Thymus (tissue), 11 donors: ENCODE data around the gene AKAP7. TPM values are rescaled to one million over a fixed set of nuclear protein-coding genes. Genes with fewer than 3 reads are reported as not detected.

Experiments used
- DNase-seq, 9 donors: peaks; one replicate each; pipeline ENCODE4 v3.0.0-alpha.2; 2013; ENCODE audit warnings: low spot score in 9 of 9, low read depth in 6 of 9, missing footprints in 1 of 9
- H3K27ac ChIP-seq, 2 donors: one replicate each; pipeline ENCODE4 v1.5.1; 2013; ENCODE audit warnings: control low read depth in 1 of 2, low read depth in 1 of 2, low read length in 1 of 2, mild to moderate bottlenecking in 1 of 2, moderate library complexity in 1 of 2
- H3K27me3 ChIP-seq, 2 donors: one replicate each; pipeline ENCODE4 v1.5.1; 2013; ENCODE audit warnings: low read length in 1 of 2; ENCODE audit not compliant: control insufficient read depth in 2 of 2, insufficient read depth in 1 of 2
- H3K36me3 ChIP-seq, 2 donors: one replicate each; pipeline ENCODE4 v1.5.1; 2013; ENCODE audit warnings: low read length in 1 of 2, mild to moderate bottlenecking in 1 of 2, moderate library complexity in 1 of 2; ENCODE audit not compliant: control insufficient read depth in 2 of 2, insufficient read depth in 2 of 2
- H3K4me1 ChIP-seq, 2 donors: one replicate each; pipeline ENCODE4 v1.5.1; 2013; ENCODE audit warnings: low read length in 2 of 2; ENCODE audit not compliant: control insufficient read depth in 2 of 2, insufficient read depth in 2 of 2
- H3K4me3 ChIP-seq, 2 donors: one replicate each; pipeline ENCODE4 v1.5.1; 2013; ENCODE audit warnings: low read length in 2 of 2, control low read depth in 1 of 2, mild to moderate bottlenecking in 1 of 2
- H3K9me3 ChIP-seq, 2 donors: one replicate each; pipeline ENCODE4 v1.5.1; 2013; ENCODE audit warnings: low read length in 1 of 2, mild to moderate bottlenecking in 1 of 2; ENCODE audit not compliant: control insufficient read depth in 2 of 2, insufficient read depth in 1 of 2
- WGBS: extraction: QIAGEN DNeasy Blood & Tissue Kit; methylation state at CpG from one replicate; pipeline ENCODE4 v1.1.7; 2013; 5-methylcytosine and 5-hydroxymethylcytosine counted together
- polyA plus RNA-seq: library from polyadenylated mRNA; stranded (reverse); fragments of 200-250 nt; gene quantifications from one replicate; pipeline ENCODE4 v1.2.3, GENCODE V29; 2013
- total RNA-seq: library from RNA; stranded (reverse); fragments of 120-200 nt; gene quantifications from one replicate; pipeline ENCODE4 v1.2.4, GENCODE V29; 2013
- donor health status: healthy.

The AKAP7 gene
- total and polyA plus RNA-seq, 2 donors: 12.0 to 16.8 TPM

GRCh38 chr6:131125431-131125830 lies 9.8 kb upstream of the AKAP7 start:
- Histone ChIP-seq H3K27ac (no peak overlapping the region), H3K9me3 (no peaks in the 10 kb centered on the region), H3K27me3 (no peaks in the 10 kb centered on the region), H3K4me3 (no peak overlapping the region), H3K36me3 (no peaks in the 10 kb centered on the region), H3K4me1 (no peaks in the 10 kb centered on the region)
- WGBS: 94% methylated on average over 1 of the region's 1 CpG
- no peak for DNase-seq

- WGBS: 88% methylated on average over 10 of the region's 10 CpGs
- peaks cover 0 to 9% of the 10 kb centered on the region in 2 donors for H3K27me3 ChIP-seq
Measured at GRCh38 chr6:131129689-131130553, 5.3 kb upstream of the AKAP7 start.

GRCh38 chr6:131130554-131130940 lies 4.7 kb upstream of the AKAP7 start:
- Histone ChIP-seq H3K4me3 (no peak overlapping the region), H3K27me3 (peaks cover 0 to 13% of the 10 kb centered on the region in 2 donors), H3K9me3 (no peaks in the 10 kb centered on the region), H3K27ac (no peak overlapping the region), H3K36me3 (no peaks in the 10 kb centered on the region), H3K4me1 (peaks cover 0 to 3% of the 10 kb centered on the region in 2 donors)
- 87% methylated on average over 5 of the region's 5 CpGs for WGBS
- no peak for DNase-seq

More at GRCh38 chr6:131129689-131130553, 5.3 kb upstream of the AKAP7 start:
- no peaks in the 10 kb centered on the region for H3K9me3 ChIP-seq
- H3K4me3 ChIP-seq: no peak overlapping the region
- H3K27ac ChIP-seq: no peak overlapping the region
- no peak for DNase-seq
- no peaks in the 10 kb centered on the region for H3K36me3 ChIP-seq
- peaks cover 0 to under 1% of the 10 kb centered on the region in 2 donors for H3K4me1 ChIP-seq

- Histone ChIP-seq H3K27ac (no peak overlapping the region), H3K27me3 (peaks cover 0 to 28% of the 10 kb centered on the region in 2 donors), H3K36me3 (no peaks in the 10 kb centered on the region)
Measured at GRCh38 chr6:131132360-131132759, 2.9 kb upstream of the AKAP7 start.

GRCh38 chr6:131134220-131134979 lies 867 bp upstream of the AKAP7 start:
- DNase-seq: no peak
- Histone ChIP-seq H3K27me3 (peaks cover 0 to 28% of the 10 kb centered on the region in 2 donors), H3K9me3 (no peaks in the 10 kb centered on the region), H3K36me3 (no peaks in the 10 kb centered on the region), H3K27ac (no peak overlapping the region), H3K4me1 (peaks cover 0 to 3% of the 10 kb centered on the region in 2 donors), H3K4me3 (no peak overlapping the region)
- 95% methylated on average over 14 of the region's 14 CpGs for WGBS

More at GRCh38 chr6:131132360-131132759, 2.9 kb upstream of the AKAP7 start:
- Histone ChIP-seq H3K4me1 (peaks cover 0 to 3% of the 10 kb centered on the region in 2 donors), H3K9me3 (no peaks in the 10 kb centered on the region), H3K4me3 (no peak overlapping the region)
- 97% methylated on average over 4 of the region's 4 CpGs for WGBS
- DNase-seq: no peak

- WGBS: 13% methylated on average over 4 of the region's 4 CpGs
- DNase-seq: peak in 2 of 9 donors; percentile 6 to 7
- peaks cover 0 to 3% of the 10 kb centered on the region in 2 donors for H3K4me1 ChIP-seq
- H3K36me3 ChIP-seq: no peaks in the 10 kb centered on the region
- H3K9me3 ChIP-seq: no peaks in the 10 kb centered on the region
- peak overlapping the region; percentile 42 to 80 for H3K4me3 ChIP-seq
- H3K27me3 ChIP-seq: peaks cover 0 to 28% of the 10 kb centered on the region in 2 donors
- peak overlapping the region in 1 of 2 donors; percentile 39 for H3K27ac ChIP-seq
Measured at GRCh38 chr6:131134980-131135243, 355 bp upstream of the AKAP7 start.

GRCh38 chr6:131136021-131136786 lies 937 bp downstream of the AKAP7 start:
- peaks cover 0 to 28% of the 10 kb centered on the region in 2 donors for H3K27me3 ChIP-seq
- no peaks in the 10 kb centered on the region for H3K9me3 ChIP-seq
- peak in 1 of 9 donors; percentile 34 for DNase-seq
- peaks cover 0 to 3% of the 10 kb centered on the region in 2 donors for H3K4me1 ChIP-seq
- no peaks in the 10 kb centered on the region for H3K36me3 ChIP-seq
- H3K27ac ChIP-seq: peak overlapping the region; percentile 59 to 75
- WGBS: 16% methylated on average over 17 of the region's 17 CpGs
- H3K4me3 ChIP-seq: peak overlapping the region; percentile 48 to 80

GRCh38 chr6:131139599-131139998 lies 4.3 kb downstream of the AKAP7 start:
- WGBS: 71% methylated on average over 4 of the region's 4 CpGs
- H3K27ac ChIP-seq: no peak overlapping the region
- DNase-seq: no peak

More at GRCh38 chr6:131139599-131139998, 4.3 kb downstream of the AKAP7 start:
- Histone ChIP-seq H3K36me3 (no peaks in the 10 kb centered on the region), H3K27me3 (peaks cover 0 to 21% of the 10 kb centered on the region in 2 donors), H3K9me3 (no peaks in the 10 kb centered on the region), H3K4me1 (peaks cover 0 to 3% of the 10 kb centered on the region in 2 donors), H3K4me3 (no peak overlapping the region)
